ENCODE measurements around the gene PASK.

The PASK gene

DNA sequence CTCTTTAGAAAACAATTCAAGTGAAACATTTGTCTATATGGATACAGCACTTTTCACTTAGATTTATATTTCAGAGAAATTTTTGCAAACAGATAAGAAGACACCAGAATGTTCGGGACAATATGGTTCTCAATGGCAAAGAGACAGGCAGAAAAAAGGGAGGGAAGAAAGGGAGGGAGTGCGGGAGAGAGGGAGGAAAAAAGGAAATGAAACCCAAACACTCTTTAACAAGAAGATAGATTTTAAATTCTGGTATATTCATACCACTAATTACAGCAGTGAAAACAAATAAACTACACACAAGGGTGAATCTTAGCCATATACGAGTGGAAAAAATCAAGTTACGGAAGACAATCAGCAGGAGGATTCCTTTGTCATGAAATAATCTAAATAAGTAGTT lies 3.0 kb downstream of the PASK start:
- no peak for DNase-seq (ENCODE audit: low spot score)

DNA sequence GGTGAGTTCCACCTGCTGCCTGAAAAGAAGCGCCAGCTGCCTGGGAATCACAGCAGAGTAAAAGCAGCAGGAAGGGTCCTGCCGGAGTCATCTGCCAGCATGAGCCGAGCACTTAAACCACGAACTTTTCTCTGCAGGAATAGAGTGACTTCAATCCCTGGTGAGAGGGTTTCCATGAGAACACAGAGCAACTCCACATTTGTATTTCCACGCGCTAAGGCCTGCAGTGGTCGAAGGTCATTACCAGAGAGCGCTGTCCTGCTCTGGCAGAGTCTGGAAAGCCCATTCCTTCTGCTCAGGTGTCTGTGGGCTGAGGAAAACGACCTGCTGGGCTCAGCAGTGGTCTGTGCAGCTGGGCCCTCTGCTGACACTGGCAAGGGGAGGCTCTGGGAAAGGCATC lies 6.7 kb downstream of the PASK start:
- no peak for DNase-seq (ENCODE audit: low spot score)

DNA sequence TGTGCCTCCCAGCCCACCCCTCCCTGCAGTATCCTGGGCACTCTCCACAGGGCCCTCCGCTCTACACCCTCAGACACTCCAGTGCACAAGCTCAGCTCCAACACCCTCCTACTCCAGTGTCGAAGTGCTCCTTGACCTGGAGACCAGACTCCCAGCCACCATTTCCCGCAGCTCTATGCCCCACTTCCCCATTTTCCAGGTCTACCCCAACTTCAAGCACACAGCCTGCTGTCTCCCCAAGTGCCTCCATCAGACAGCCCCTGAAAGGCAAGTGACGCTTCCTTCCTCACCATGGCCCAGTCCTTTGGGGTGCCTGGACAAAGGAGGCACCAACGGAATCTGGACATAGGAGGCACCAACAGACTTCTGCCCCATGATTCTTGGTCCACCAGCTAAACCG lies 7.2 kb downstream of the PASK start:
- no peak for DNase-seq (ENCODE audit: low spot score)

DNA sequence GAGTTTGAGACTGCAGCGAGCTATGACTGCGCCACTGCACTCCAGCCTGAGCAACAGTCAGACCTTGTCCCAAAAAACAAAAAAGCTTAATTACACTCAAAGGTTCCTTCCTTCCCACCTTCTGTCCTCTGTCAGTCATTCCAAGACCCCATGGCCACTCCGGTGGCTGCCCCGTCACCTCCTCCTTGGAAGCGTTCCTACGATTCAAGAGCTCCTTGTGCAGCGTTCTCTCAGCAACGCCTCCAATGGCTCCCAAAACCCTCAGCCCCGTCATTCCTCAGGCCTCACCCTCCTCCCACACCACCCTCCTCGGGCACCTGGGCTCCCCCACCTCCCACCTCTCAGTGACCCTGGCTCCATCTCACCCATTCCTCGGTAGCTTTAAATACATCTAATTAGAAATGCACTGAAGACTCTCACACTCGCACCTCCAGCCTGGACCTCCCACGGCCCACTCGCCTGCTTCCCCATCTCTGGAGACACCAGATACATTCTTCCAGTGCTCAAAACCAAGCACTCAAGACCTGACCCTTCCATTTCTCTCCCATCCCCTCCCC lies 8.0 kb downstream of the PASK start:
- DNase-seq (ENCODE audit: low spot score): no peak

DNA sequence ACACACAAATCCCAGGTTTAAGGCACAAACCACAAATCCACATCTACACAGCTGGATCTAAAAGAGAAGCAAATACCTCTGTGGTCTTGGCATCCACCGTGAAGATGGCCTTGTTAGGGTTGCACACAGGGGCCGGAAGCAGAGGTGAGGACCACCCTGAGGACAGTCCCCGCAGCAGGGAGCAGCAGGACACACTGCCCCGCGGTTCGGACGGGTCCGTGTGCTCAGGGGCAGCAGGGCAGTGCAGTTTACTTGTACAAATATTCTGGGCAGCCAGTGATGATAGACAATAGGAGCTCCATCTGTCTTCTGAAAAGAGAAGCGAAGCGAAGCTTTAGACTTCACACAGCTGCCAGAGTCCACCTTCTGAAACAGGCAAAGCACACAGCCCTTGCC lies 8.8 kb downstream of the PASK start:
- no peak for DNase-seq (ENCODE audit: low spot score)

DNA sequence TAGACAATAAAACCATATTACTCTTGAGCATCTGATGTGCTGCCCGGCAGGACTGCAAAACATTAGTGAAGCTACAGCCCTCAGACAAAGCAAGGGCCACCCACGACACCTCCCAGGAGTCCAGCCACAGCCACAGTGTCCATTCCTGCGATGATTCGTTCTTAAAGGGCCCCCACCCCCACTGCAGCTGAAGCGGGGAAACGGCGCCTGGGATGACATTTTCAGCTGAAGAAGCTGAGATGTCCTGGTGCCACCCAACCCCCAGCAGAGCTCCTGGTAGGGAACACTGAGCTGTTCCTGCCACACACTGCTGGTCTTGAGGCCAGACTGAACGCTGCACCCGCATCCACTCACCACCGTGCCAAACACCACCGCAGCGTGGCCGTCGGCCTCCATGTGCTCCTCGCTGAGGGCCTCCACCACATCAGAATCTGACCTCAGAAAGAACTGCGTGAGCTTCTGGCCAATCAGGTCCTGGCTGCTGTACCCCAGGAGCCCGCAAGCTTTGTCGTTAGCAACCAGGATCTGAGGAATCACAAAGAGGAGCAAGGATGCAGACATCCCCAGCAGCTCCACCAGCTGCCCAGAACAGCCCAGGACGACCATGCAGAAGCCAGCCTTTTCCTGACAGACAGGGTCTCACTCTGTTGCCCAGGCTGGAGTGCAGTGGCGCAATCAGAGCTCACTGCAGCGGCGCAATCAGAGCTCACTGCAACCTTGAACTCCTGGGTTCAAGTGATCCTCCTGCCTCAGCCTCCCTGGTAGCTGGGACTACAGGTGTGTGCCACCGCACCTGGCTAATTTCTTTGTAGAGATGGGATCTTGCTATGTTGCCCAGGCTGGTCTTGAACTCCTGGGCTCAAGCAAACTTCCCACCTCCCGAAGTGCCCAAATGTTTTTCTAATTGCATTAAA lies 9.5 kb downstream of the PASK start:
- DNase-seq (ENCODE audit: low spot score): no peak

DNA sequence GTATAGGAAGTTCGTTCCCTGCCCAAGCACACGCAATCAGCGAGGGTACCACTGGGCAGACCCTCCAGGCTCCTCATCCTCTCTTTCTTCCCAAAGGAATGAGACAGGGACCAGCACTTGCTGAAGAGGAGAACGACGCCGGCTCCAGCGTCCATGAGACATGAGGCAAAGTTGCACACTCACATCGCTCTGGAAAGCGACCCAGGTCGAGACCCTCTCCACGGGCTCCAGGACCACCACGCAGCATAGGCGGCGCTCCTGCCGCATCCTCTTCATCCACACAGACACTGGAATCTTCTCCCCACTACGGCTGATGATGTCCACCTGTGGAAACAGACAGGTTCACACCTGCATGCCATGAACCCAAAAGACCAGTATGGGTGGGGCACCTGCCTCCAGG lies 10.8 kb downstream of the PASK start:
- DNase-seq (ENCODE audit: low spot score): no peak

DNA sequence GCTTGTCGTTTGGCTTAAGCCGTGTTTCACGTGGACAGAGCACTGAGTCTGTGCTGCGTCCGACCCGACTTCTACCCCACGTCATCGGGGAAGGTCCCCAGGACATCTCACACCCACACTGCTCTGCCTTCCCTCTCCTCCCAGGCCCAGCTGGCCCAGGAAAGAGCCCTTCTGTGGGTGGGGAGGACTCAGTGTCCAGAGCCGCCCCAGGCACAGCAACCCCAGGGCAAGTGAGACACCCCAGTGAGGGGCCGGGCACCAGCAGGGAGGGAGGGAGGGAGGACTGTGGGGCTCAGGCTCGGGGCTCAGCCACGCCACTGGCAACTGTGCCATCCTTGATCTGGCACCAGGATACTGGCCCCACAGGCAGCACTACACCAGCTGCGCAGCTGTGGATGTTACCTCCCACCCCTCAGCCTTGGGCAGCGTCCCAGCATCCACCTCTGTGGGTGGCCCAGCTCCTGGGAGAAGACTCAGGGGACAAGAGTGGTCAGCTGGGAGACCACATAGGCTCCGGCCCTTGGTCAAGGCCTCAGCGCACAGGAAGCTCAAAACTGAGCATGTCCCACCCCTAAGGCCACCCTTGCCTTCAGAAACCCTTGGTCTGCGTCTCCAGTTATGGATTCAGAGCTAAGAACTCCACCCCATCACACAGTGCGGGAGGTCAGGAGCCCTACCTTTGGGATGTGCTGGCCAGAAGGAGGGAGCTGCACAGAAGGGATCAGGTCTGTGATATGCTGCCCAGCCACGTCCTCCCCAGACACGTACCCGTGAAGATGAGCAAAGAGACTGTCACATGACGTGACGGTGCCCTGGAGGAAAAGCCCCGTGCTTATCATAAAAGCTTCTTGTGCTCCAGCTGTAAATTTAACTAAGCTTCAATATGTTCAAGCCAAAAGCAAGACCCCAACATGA lies 11.7 kb downstream of the PASK start:
- DNase-seq (ENCODE audit: low spot score): no peak

DNA sequence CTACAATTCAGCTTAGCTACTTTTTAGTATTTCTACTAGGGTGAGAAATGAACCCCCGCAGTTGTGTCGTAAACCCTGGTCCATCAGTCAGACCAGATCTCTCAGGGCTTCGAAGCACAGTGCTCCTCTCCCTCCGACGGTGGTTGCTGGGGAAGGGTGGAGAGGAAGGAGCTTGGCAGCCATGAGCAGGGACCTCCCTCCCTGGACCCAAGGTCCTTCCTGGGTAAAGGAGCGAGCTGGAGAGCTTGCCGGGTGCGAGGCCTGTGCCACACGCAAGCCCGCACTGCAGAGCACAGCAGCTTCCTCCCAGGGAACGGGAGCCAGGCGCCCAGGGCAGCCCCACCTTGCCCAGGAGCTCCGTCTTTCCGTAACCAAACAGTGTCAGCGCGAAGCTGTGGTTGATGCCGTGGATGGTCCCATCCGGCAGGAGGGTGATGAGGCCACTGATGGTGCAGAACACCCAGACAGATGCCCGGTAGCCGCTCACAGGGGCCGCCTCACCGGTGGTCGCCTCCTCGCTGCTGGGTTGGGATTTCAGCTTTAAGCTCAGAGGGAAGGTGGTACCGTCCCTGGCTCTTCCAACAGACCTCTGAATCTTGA lies 12.5 kb downstream of the PASK start:
- DNase-seq (ENCODE audit: low spot score): no peak

DNA sequence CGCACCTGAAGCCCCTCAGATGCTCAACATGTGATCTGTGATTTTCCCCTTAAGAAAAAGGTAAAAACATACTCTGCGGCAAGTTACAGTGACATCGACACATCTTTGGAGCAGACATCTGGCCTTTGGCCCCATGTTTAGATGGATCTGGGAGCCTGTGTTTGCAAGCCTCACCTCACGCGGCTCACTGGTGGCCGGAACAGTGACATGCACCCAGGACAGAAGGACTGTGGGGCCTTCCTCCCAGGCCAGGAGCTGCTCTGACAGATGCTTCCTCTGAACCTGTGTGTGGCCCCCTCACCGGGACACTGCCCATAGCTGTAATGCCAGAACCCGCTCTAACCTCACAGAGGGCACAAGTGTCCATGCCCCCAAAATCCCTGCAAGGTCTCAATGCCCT lies 13.1 kb downstream of the PASK start:
- DNase-seq (ENCODE audit: low spot score): no peak

DNA sequence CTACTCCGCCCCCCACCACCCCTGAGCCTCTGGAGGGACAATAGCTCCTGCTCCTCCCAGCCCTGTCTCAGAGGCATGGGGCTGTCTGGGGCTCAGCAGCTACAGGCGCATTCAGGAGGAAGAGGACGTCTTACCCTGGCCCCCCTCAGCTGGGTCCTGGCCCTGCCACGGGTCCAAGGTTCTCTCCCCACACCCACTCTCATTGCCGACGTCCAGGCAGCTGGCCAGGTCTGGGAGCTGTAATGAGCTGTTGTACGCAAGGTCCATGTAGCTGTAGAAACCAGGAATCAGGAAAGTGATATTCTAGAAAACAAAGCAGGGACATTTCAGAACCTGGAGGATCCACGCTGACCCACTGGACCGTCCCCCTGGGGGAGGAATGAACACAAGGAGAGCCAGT lies 13.5 kb downstream of the PASK start:
- no peak for DNase-seq (ENCODE audit: low spot score)

DNA sequence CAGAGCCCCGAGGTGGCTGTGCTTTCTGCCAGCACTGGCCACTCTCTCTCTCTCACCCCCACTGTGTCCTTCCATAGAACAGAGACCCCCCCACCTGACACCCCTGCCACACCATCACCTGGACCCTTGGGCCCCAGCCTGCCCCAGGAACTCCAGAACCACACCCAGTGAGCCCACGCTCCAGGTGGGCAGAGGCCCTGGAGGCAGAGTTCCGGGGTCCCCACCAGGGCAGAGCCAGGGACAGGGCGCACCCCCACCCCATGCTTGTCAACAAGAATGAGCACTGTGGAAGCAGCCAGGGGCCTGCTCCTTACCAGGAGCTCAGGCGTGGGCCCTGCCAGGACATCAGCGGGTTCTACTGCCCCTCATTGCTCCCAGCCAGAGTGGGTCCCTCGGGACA lies 14.6 kb downstream of the PASK start:
- no peak for DNase-seq (ENCODE audit: low spot score)

DNA sequence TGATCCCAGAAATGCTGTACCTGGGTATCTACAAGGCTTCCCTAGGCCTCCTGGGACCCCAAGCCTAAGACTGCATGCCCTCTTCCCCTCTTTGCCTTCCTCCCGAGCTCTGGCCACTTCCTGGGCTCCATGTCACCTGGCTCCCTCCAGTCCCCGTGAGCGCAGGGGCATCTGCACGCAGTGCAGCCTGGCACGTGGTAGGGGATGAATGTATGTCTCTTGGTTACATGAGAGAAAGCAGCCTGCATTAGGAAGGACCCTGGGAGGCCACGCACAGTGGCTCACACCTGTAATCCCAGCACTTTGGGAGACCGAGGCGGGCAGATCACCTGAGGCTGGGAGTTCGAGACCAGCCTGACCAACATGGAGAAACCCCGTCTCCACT lies 15.8 kb downstream of the PASK start:
- DNase-seq (ENCODE audit: low spot score): no peak

DNA sequence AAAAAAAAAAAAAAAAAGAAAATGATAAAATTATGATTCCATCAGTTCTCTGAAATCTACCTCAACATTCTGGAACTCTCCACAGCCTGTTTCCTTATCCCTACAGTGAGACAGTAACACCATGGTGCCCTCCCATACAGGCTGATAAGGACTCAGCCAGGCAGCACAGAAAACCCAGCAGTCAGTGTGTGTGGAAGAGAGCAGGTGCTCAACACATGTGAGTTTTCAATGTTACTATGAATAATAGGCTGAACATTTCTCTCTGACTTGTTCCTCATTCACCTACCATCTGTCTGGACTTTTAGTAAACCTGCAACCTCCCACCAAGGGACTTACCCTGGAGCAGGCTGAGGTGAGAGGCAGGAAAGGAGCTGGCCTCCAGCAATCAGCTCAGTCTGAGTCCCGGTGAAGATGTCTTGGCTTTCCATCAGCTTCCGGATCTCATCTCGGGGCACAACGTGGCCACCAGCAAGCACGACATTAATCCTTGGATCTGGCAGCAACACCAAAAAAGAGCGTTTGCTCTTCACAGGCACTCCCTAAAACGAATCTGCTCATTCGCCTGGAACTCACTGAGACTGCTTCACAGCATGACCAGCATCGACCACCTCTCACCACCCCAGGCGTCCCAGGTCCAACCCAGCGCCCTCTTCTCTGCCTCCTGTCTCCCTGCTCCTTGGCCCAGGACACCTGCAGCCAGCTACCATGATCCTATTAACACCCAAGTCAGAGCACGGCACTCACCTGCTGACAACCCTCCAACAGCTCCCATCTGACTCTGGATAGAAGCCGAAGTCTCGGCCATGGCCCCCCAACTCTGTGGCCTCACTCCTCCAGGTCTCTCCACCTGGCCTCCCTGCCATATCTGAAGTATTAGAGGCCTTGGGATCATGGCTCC lies 16.5 kb downstream of the PASK start:
- no peak for DNase-seq (ENCODE audit: low spot score)

DNA sequence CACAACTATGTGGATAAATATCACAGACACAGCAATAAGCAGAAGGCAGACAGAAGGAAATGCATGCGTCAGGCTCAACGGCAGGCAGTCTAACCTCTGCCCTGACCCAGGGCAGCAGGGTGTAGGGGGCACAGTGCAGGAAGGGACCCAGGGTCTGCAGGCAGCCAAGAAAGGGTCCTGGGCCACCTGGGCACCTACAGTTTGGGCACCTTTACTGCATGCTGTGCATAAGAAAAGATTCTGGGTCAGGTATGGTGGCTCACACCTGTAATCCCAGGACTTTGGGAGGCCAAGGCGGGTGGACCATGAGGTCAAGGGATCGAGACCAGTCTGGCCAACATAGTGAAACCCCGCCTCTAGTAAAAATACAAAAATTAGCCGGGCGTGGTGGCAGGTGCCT lies 17.7 kb downstream of the PASK start:
- no peak for DNase-seq (ENCODE audit: low spot score)

DNA sequence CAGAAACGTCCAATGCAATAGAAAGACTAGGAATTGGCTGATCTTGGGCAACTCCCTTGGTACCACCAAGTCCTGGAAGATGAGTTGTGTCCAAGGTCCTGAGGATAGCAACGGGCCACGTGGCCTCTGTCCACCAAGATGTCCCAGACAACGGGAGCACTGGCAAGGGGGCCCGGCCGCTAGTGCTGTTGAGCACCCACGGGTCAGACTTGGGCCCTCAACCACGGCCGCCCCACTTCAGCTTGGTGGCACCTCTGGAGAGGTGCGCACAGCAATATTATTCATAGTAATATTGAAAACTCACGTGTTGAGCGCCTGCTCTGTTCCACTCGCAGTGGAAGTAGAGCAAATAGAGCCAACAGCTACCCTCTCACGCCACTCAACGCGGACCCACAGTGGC lies 19.0 kb downstream of the PASK start:
- DNase-seq (ENCODE audit: low spot score): no peak

DNA sequence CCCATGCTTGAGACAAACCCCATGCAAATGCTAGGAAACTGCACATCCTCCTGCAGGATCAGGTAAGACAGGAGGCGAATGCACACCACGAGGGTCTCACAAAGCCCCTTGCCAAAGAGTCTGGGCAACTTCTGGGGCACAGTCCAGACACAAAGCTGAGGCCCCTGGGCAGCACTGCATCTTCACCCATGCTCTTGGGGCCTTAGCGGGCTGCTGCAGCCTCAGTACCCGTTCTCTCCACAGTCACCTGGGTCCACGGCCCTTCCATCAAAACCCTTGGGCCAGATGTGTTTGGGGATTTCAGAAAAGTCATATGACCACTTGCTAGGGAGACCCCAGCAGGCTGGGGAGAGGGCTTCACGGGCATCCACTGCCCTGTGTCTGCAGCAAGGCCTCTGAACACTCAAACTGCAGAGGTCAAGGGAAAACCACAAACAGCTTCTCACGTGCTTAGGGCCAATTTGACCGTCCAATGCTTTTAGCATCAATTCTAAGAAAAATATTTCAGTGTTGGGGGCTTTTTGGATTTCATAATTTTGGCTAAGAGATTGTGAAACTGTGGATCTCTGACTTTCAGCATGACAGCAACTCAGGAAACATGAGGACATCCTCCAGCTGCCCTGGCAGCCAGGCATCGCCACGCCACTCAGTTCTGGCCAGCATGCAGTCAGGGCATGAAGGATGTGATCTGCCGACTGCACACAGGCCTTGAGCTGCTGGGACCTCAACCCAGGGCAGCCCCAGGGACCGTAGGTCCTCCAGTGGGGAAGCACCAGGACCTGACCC lies 20.0 kb downstream of the PASK start:
- no peak for DNase-seq (ENCODE audit: low spot score)

DNA sequence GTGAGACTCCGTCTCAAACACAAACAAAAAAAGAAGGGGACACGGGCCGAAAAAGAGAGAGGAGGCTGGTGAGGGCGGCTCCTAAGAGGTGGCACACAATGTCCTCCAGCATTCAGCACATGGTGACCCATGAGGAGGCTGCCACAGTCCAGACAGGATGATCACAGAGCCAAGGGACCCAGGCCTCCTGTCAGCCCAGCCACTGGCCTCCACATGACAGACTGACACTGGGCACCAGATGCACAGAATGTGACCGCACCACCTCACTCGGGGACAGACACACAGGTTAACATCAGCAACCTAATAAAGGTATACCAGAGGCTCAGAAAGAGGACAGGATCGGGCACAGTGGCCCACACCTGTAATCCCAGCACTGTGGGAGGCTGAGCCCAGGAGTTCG lies 21.0 kb downstream of the PASK start:
- DNase-seq (ENCODE audit: low spot score): no peak

DNA sequence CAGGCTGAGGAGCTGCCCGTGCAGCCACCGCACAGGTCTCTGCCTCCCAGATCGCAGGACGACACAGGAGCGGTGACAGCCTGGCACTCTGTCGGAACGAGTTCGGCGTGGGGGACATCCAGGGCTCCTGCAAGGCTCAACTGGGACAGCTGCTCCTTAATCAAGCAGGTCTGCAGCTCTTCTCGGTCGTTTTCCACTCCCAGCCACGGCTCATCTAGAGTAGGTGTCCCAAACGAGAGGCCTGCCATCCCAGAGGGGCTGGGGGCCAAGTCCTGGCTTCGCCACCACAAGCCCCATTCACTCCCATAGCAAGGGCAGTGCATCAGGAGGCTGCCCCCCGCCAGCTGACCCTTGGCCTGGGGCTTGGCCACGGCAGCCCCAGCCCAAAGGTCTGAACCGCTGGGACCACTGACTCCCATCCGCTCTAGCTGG lies 22.5 kb downstream of the PASK start:
- DNase-seq (ENCODE audit: low spot score): no peak

DNA sequence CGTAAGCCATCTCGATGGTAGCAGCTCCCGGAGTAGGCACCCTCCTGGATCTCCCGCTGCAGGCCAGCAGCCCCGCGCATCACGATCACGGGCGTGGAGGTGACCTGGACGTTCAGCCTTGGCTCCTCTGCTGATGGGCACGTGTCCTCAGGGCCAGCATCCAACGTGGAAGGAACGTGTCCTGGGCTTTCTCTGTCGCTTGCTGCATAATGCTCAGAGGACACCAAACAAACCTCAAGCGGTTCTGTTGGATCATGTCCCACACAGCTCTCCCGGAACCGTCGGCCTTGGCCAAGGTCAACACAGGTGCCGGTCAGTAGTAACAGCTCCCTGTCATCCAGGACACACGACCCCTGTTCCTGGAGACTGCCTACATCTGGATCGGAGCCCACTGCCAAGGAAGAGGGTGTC lies 23.1 kb downstream of the PASK start:
- no peak for DNase-seq (ENCODE audit: low spot score)

DNA sequence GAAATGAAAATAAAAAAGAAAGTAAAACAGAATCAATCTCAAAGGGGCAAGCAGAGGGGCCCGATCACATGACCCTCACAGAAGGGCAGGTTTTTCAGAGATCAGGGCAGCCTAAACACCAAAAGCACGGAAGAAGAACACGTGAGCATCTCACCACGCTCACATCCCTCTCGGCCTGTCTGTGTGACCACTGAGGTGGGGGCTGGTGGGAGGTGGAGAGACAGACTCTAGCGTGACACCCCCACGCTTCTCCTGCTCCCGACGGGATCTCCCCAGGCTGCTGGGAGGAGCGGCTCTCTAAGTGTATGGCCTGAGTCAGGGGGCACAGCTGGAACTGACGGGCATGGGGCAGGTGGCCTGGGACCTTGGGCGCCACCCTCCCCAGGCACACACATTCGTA lies 23.6 kb downstream of the PASK start:
- no peak for DNase-seq (ENCODE audit: low spot score)
